Measurements from ENCODE around the gene DGKH. TPM values are rescaled to one million over a fixed set of nuclear protein-coding genes. Genes with fewer than 3 reads are reported as not detected.

Gene DGKH
- total and polyA plus RNA-seq, 9 donors = 2.4 to 5.1 (median 2.8) TPM

- H3K27ac ChIP-seq (ENCODE audit: low read length) = peak overlapping the region; percentile 74
- DNase-seq = peak; percentile 93
- H3K36me3 ChIP-seq (ENCODE audit: control insufficient read depth, insufficient read depth, low read length) = no peaks in the 10 kb centered on the region
- H3K4me3 ChIP-seq (ENCODE audit: low read length) = peak overlapping the region; percentile 72
- peaks cover 15% of the 10 kb centered on the region for H3K4me1 ChIP-seq (ENCODE audit: control insufficient read depth, insufficient read depth, low read length)
- under 1% methylated on average over 73 of the region's 91 CpGs for WGBS (ENCODE audit: insufficient coverage)
- no peaks in the 10 kb centered on the region for H3K9me3 ChIP-seq (replicated peaks; ENCODE audit: control insufficient read depth, low read depth, low read length)
- peaks cover 30% of the 10 kb centered on the region for H3K27me3 ChIP-seq (ENCODE audit: control insufficient read depth, insufficient read depth, low read length)
Measured at GRCh38 chr13:42039946-42040729, 8.3 kb upstream of the DGKH start.

DNA sequence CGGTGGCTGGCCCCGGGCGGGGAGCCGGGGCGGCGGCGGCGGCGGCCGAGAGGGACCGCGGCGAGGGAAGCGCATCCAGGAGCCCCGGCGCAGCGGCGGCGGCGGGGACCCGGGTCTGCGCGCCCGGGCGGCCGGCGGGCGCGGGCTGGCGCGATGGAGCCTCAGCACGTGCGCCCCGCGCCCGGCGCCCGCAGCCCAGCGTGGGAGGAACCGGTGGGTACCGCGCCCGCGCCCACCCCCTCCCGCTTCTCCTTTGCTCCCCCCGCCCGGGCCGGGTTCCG lies 7.8 kb upstream of the DGKH start:
- Histone ChIP-seq H3K4me1 (ENCODE audit: control insufficient read depth, insufficient read depth, low read length) (peaks cover 15% of the 10 kb centered on the region), H3K9me3 (replicated peaks; ENCODE audit: control insufficient read depth, low read depth, low read length) (no peaks in the 10 kb centered on the region), H3K4me3 (ENCODE audit: low read length) (peak overlapping the region; percentile 70), H3K27me3 (ENCODE audit: control insufficient read depth, insufficient read depth, low read length) (peaks cover 30% of the 10 kb centered on the region), H3K27ac (ENCODE audit: low read length) (peak overlapping the region; percentile 75), H3K36me3 (ENCODE audit: control insufficient read depth, insufficient read depth, low read length) (no peaks in the 10 kb centered on the region)
- no peak for DNase-seq
- 0% methylated on average over 42 of the region's 49 CpGs for WGBS (ENCODE audit: insufficient coverage)

- Histone ChIP-seq H3K4me1 (ENCODE audit: control insufficient read depth, insufficient read depth, low read length) (peaks cover 15% of the 10 kb centered on the region), H3K27me3 (ENCODE audit: control insufficient read depth, insufficient read depth, low read length) (peaks cover 30% of the 10 kb centered on the region), H3K9me3 (replicated peaks; ENCODE audit: control insufficient read depth, low read depth, low read length) (no peaks in the 10 kb centered on the region), H3K27ac (ENCODE audit: low read length) (peak overlapping the region; percentile 75), H3K4me3 (ENCODE audit: low read length) (peak overlapping the region; percentile 70), H3K36me3 (ENCODE audit: control insufficient read depth, insufficient read depth, low read length) (no peaks in the 10 kb centered on the region)
- under 1% methylated on average over 38 of the region's 58 CpGs for WGBS (ENCODE audit: insufficient coverage)
- DNase-seq = peak; percentile 55
Measured at GRCh38 chr13:42041011-42041683, 7.3 kb upstream of the DGKH start.

DNA sequence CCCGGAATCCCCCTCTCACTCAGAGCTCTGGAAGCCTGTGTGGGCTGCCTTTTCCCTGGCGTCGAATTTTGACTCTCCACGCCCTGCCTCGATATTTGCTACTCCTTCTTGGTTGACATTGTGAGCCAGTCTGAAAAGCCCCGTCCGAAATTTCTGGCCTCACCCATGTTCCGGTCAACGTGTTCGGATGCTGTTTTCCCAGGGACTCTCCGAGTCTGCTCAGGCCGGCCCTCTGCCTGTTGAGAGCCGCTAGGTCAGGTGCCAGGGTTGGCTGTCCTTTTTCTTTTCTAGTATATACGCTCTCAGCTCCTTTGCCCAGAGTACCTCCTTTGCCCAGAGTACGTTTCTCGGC lies 6.8 kb upstream of the DGKH start:
- Histone ChIP-seq H3K27me3 (ENCODE audit: control insufficient read depth, insufficient read depth, low read length) (peaks cover 30% of the 10 kb centered on the region), H3K36me3 (ENCODE audit: control insufficient read depth, insufficient read depth, low read length) (no peaks in the 10 kb centered on the region), H3K9me3 (replicated peaks; ENCODE audit: control insufficient read depth, low read depth, low read length) (no peaks in the 10 kb centered on the region), H3K4me3 (ENCODE audit: low read length) (peak overlapping the region; percentile 70), H3K4me1 (ENCODE audit: control insufficient read depth, insufficient read depth, low read length) (peaks cover 15% of the 10 kb centered on the region), H3K27ac (ENCODE audit: low read length) (peak overlapping the region; percentile 75)
- 4% methylated on average over 13 of the region's 16 CpGs for WGBS (ENCODE audit: insufficient coverage)
- DNase-seq = peak; percentile 74

DNA sequence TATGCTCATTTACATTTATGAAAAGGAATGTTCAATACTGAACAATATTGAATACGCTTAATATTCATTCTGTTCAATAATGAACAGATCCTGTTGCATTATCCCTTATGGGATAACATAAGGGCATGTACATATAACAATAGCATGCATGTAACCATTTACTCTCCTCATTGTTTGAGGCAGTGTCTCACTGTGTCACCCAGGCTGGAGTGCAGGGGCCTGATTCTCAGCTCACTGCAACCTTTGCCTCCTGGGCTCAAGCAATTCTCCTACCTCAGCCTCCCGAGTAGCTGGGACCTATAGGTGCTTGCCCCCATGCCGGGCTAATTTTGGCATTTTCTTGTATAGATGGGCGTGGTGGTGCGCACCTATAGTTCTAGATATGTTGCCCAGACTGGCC lies 4.8 kb upstream of the DGKH start:
- peaks cover 35% of the 10 kb centered on the region for H3K27me3 ChIP-seq (ENCODE audit: control insufficient read depth, insufficient read depth, low read length)
- 94% methylated on average over 2 of the region's 5 CpGs for whole genome bisulfite sequencing (ENCODE audit: insufficient coverage)
- H3K36me3 ChIP-seq (ENCODE audit: control insufficient read depth, insufficient read depth, low read length) = no peaks in the 10 kb centered on the region
- peaks cover 22% of the 10 kb centered on the region for H3K4me1 ChIP-seq (ENCODE audit: control insufficient read depth, insufficient read depth, low read length)
- H3K4me3 ChIP-seq (ENCODE audit: low read length) = no peak overlapping the region
- DNase-seq = no peak
- no peaks in the 10 kb centered on the region for H3K9me3 ChIP-seq (replicated peaks; ENCODE audit: control insufficient read depth, low read depth, low read length)
- H3K27ac ChIP-seq (ENCODE audit: low read length) = no peak overlapping the region

GRCh38 chr13:42046448-42046847 lies 2.0 kb upstream of the DGKH start:
- WGBS (ENCODE audit: insufficient coverage) = 100% methylated on average over 1 of the region's 4 CpGs
- H3K9me3 ChIP-seq (replicated peaks; ENCODE audit: control insufficient read depth, low read depth, low read length) = no peaks in the 10 kb centered on the region
- H3K27me3 ChIP-seq (ENCODE audit: control insufficient read depth, insufficient read depth, low read length) = peaks cover 27% of the 10 kb centered on the region
- no peak for DNase-seq
- no peaks in the 10 kb centered on the region for H3K36me3 ChIP-seq (ENCODE audit: control insufficient read depth, insufficient read depth, low read length)
- H3K4me3 ChIP-seq (ENCODE audit: low read length) = no peak overlapping the region
- no peak overlapping the region for H3K27ac ChIP-seq (ENCODE audit: low read length)
- peaks cover 15% of the 10 kb centered on the region for H3K4me1 ChIP-seq (ENCODE audit: control insufficient read depth, insufficient read depth, low read length)

DNA sequence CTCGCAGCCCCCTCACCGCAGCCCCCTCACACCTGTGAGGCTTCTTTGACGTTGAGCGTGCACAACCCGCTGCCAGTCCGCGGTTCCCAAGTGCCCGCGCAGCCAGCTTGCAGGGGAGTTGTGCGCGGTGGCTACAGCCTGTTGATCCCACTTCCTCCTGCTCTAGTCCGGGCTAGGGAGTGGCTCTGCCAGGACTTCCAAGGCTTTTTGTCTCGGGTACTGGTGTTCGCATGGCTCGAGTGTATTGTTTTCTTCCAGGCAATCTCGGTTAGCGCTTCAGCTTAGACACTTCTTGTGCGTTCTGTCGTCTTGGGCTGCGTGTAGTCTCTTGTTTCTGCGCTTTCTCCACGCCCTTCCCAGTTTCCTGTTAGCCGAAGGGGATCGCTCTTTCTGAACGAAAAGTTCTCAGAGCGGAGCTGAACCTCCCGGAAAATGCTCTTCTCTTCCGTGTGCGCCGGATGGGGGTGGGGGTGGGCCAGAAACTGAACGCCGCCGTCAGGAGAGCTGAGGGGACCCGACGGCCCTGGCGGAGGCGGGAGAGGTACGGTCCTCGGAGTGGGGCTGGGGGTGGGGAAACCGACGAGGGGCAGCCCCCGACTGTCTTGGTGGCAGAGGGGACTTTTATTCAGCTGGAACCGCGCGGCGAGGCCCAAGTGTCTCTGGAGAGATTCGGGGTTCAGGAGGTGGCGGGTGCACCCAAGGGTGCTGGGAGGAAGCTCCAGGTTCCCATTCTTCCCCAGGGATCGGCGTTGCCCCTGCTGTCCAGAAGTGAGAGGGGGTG lies 697 bp upstream of the DGKH start:
- Histone ChIP-seq H3K9me3 (replicated peaks; ENCODE audit: control insufficient read depth, low read depth, low read length) (no peaks in the 10 kb centered on the region), H3K36me3 (ENCODE audit: control insufficient read depth, insufficient read depth, low read length) (no peaks in the 10 kb centered on the region), H3K4me1 (ENCODE audit: control insufficient read depth, insufficient read depth, low read length) (peaks cover 11% of the 10 kb centered on the region), H3K27me3 (ENCODE audit: control insufficient read depth, insufficient read depth, low read length) (peaks cover 22% of the 10 kb centered on the region), H3K4me3 (ENCODE audit: low read length) (peak overlapping the region; percentile 62), H3K27ac (ENCODE audit: low read length) (peak overlapping the region; percentile 84)
- 1% methylated on average over 39 of the region's 50 CpGs for WGBS (ENCODE audit: insufficient coverage)
- peak; percentile 82 for DNase-seq

DNA sequence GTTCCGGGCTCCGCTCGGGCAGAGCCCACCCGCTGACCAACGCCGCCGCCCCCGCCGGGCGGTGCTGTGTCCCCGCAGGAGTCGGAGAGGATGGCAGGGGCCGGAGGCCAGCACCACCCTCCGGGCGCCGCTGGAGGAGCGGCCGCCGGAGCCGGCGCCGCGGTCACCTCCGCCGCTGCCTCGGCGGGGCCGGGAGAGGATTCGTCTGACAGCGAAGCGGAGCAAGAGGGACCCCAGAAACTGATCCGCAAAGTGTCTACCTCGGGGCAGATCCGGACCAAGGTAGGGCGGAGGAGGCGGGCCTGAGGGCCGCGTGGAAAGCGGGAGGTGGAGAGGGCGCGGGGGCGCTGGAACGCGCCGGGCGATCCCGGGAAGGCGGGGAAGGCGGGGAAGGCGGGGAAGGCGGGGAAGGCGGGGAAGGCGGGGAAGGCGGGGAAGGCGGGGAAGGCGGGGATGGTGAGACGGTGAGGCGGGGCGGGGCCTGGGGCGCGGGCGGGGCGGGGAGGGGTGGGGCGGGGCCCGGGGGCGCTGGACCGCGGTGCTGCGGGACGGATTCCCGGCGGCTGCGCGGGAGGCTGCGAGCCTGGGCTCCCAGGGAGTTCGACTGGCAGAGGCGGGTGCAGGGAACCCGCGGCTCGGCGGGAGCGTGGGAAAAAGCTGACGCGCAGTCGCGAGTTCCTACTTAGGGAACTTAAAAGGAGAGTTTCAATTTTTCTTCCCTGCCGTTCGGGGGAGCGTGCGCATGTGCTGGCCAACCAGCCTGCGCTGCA lies 421 bp downstream of the DGKH start:
- H3K27me3 ChIP-seq (ENCODE audit: control insufficient read depth, insufficient read depth, low read length) = peaks cover 18% of the 10 kb centered on the region
- H3K4me3 ChIP-seq (ENCODE audit: low read length) = peak overlapping the region; percentile 62
- H3K4me1 ChIP-seq (ENCODE audit: control insufficient read depth, insufficient read depth, low read length) = peaks cover 11% of the 10 kb centered on the region
- under 1% methylated on average over 70 of the region's 91 CpGs for WGBS (ENCODE audit: insufficient coverage)
- DNase-seq = peak; percentile 83
- H3K36me3 ChIP-seq (ENCODE audit: control insufficient read depth, insufficient read depth, low read length) = no peaks in the 10 kb centered on the region
- no peaks in the 10 kb centered on the region for H3K9me3 ChIP-seq (replicated peaks; ENCODE audit: control insufficient read depth, low read depth, low read length)
- peak overlapping the region; percentile 84 for H3K27ac ChIP-seq (ENCODE audit: low read length)

GRCh38 chr13:42049454-42049813 lies 986 bp downstream of the DGKH start:
- Histone ChIP-seq H3K27ac (ENCODE audit: low read length) (peak overlapping the region; percentile 67), H3K36me3 (ENCODE audit: control insufficient read depth, insufficient read depth, low read length) (no peaks in the 10 kb centered on the region), H3K4me1 (ENCODE audit: control insufficient read depth, insufficient read depth, low read length) (peaks cover 11% of the 10 kb centered on the region), H3K27me3 (ENCODE audit: control insufficient read depth, insufficient read depth, low read length) (peaks cover 17% of the 10 kb centered on the region), H3K9me3 (replicated peaks; ENCODE audit: control insufficient read depth, low read depth, low read length) (no peaks in the 10 kb centered on the region), H3K4me3 (ENCODE audit: low read length) (peak overlapping the region; percentile 48)
- 2% methylated on average over 9 of the region's 11 CpGs for WGBS (ENCODE audit: insufficient coverage)
- no peak for DNase-seq

Data from muscle of leg (tissue), 11 donors.